Testis (tissue), 3 donors: ENCODE data around the gene CYP2F1. TPM values are rescaled to one million over a fixed set of nuclear protein-coding genes. Genes with fewer than 3 reads are reported as not detected.
"Not testable (repeated sequence)": the region's sequence is repeated elsewhere in the genome, so short reads cannot be mapped to it uniquely, and the experiment has no call there.

Experiments
- DNase-seq: peaks from one replicate; pipeline ENCODE4 v3.0.0-alpha.2; 2019
- H3K27ac ChIP-seq, 2 donors: fragments of 200-600 bp; sonication (generic); one replicate each; pipeline ENCODE4 v1.5.1; 2019
- H3K27me3 ChIP-seq: fragments of 200-600 bp; sonication (generic); one replicate; pipeline ENCODE4 v1.5.1; 2019
- H3K36me3 ChIP-seq: fragments of 200-600 bp; sonication (generic); one replicate; pipeline ENCODE4 v1.5.1; 2017; ENCODE audit warnings: low read depth; ENCODE audit errors: missing control alignments
- H3K4me1 ChIP-seq: fragments of 200-600 bp; sonication (generic); one replicate; pipeline ENCODE4 v1.5.1; 2019
- H3K4me3 ChIP-seq, 2 donors: fragments of 200-600 bp; sonication (generic); one replicate each; pipeline ENCODE4 v1.5.1; 2017 to 2019
- H3K9me3 ChIP-seq: fragments of 200-600 bp; sonication (generic); one replicate; pipeline ENCODE4 v1.5.1; 2017
- CTCF ChIP-seq, 3 experiments: fragments of 450-650 bp in 2 of 3; fragments of 200-600 bp in 1 of 3; sonication (generic) in 1 of 3; IDR thresholded peaks; one replicate each; pipeline ENCODE4 v1.5.1; 2016 to 2019; ENCODE audit warnings: antibody characterized with exemption in 3 of 3, mild to moderate bottlenecking in 2 of 3, moderate library complexity in 1 of 3
- POLR2A ChIP-seq: fragments of 450-650 bp; IDR thresholded peaks from one replicate; pipeline ENCODE4 v1.6.1; 2017; ENCODE audit warnings: antibody characterized with exemption, mild to moderate bottlenecking, moderate library complexity
- WGBS, 2 donors: methylation state at CpG; one replicate each; pipeline ENCODE4 v1.1.5; 2018; 5-methylcytosine and 5-hydroxymethylcytosine counted together
- intact Hi-C: fragments of 100-400 bp; cut with DNase I; formaldehyde crosslinking; loops from one replicate; pipeline ENCODE4 v1.15.1; 2023; ENCODE audit warnings: low total_unique reads
- polyA plus RNA-seq: library from polyadenylated mRNA; stranded (reverse); fragments of 350-450 nt; fragmentation: Illumina TruSeq; extraction: RNeasy Lipid Tissue Mini Kit (QIAGEN cat#74804); gene quantifications from one replicate; pipeline ENCODE4 v1.2.3, GENCODE V29; 2014; ENCODE audit warnings: low read depth, low replicate concordance; ENCODE audit not compliant: insufficient read depth
- total RNA-seq, 2 donors: library from RNA; depleted of rRNA; stranded (reverse); fragments of >200 nt; gene quantifications; one replicate each; pipeline ENCODE4 v1.2.3, GENCODE V29; 2016

CYP2F1 gene
- total and polyA plus RNA-seq, 3 donors from 2014 or later: 1.7 to 4.1 (median 2.5) TPM

GRCh38 chr19:41144403-41144802 lies 30.2 kb downstream of the CYP2F1 start:
- Histone ChIP-seq H3K27me3 (no peaks in the 10 kb centered on the region), H3K9me3 (no peaks in the 10 kb centered on the region), H3K4me3 (no peak overlapping the region), H3K36me3 (no peaks in the 10 kb centered on the region), H3K27ac (no peak overlapping the region), H3K4me1 (no peaks in the 10 kb centered on the region)
- TF ChIP-seq CTCF (IDR thresholded peaks at IDR 0.05) (peak; percentile 59 to 83 (median 63)), POLR2A (no peak)
- intact Hi-C loops: loop anchor here (10.0 kb wide), 1 partner anchor 480 kb away; no protein-coding TSS in a partner anchor
- DNase-seq: peak; percentile 94
- WGBS, 2 donors: 33 to 36% methylated on average over 7 of the region's 7 CpGs

- Histone ChIP-seq H3K4me1 (no peaks in the 10 kb centered on the region), H3K27me3 (no peaks in the 10 kb centered on the region), H3K9me3 (no peaks in the 10 kb centered on the region), H3K4me3 (no peak overlapping the region), H3K27ac (no peak overlapping the region), H3K36me3 (no peaks in the 10 kb centered on the region)
- TF ChIP-seq POLR2A (no peak), CTCF (IDR thresholded peaks at IDR 0.05) (no peak)
- intact Hi-C loops: loop anchor here (10.0 kb wide), 1 partner anchor 485 kb away; no protein-coding TSS in a partner anchor
- no peak for DNase-seq
- 94 to 98% methylated on average over 2 of the region's 2 CpGs for WGBS, 2 donors
Observed at GRCh38 chr19:41149831-41150230, 35.6 kb downstream of the CYP2F1 start.

GRCh38 chr19:41150986-41151385 lies 36.8 kb downstream of the CYP2F1 start:
- WGBS, 2 donors: 91 to 92% methylated on average over 7 of the region's 7 CpGs
- DNase-seq, H3K27ac ChIP-seq, H3K4me3 ChIP-seq, H3K4me1 ChIP-seq, H3K36me3 ChIP-seq, intact Hi-C loops, H3K9me3 ChIP-seq, H3K27me3 ChIP-seq: not testable (repeated sequence)

- no peak for DNase-seq
- intact Hi-C loops: no loop called here
Observed at GRCh38 chr19:41154060-41154459, 39.8 kb downstream of the CYP2F1 start.

GRCh38 chr19:41156207-41156606 lies 42.0 kb downstream of the CYP2F1 start:
- intact Hi-C loops: no loop called here
- 80 to 83% methylated on average over 2 of the region's 2 CpGs for WGBS, 2 donors

More at GRCh38 chr19:41154060-41154459, 39.8 kb downstream of the CYP2F1 start:
- H3K27ac ChIP-seq: no peak overlapping the region
- no peak overlapping the region for H3K4me3 ChIP-seq
- no peaks in the 10 kb centered on the region for H3K27me3 ChIP-seq
- WGBS, 2 donors: 91 to 97% methylated on average over 6 to 7 of the region's 7 CpGs
- no peaks in the 10 kb centered on the region for H3K36me3 ChIP-seq
- TF ChIP-seq CTCF (IDR thresholded peaks at IDR 0.05): no peak
- no peak for TF ChIP-seq POLR2A
- no peaks in the 10 kb centered on the region for H3K4me1 ChIP-seq
- no peaks in the 10 kb centered on the region for H3K9me3 ChIP-seq

More at GRCh38 chr19:41156207-41156606, 42.0 kb downstream of the CYP2F1 start:
- no peak for TF ChIP-seq CTCF (IDR thresholded peaks at IDR 0.05)
- no peak for TF ChIP-seq POLR2A
- no peaks in the 10 kb centered on the region for H3K36me3 ChIP-seq
- no peak for DNase-seq
- no peak overlapping the region for H3K27ac ChIP-seq
- H3K9me3 ChIP-seq: no peaks in the 10 kb centered on the region
- no peak overlapping the region for H3K4me3 ChIP-seq
- H3K4me1 ChIP-seq: no peaks in the 10 kb centered on the region
- no peaks in the 10 kb centered on the region for H3K27me3 ChIP-seq
